Type B pancreatic cell (in vitro differentiated cells): ENCODE measurements around the gene EEF2KMT. TPM values are rescaled to one million over a fixed set of nuclear protein-coding genes. Genes with fewer than 3 reads are reported as not detected.
"Not testable (repeated sequence)": the region's sequence is repeated elsewhere in the genome, so short reads cannot be mapped to it uniquely, and the experiment has no call there.

Experiments
- DNase-seq: peaks from one replicate; pipeline ENCODE4 v3.0.0; 2021; ENCODE audit warnings: mixed read lengths; ENCODE audit not compliant: unreplicated experiment; ENCODE audit errors: extremely low spot score
- H3K27ac Mint-ChIP-seq: 2 replicates; pipeline ENCODE4 v1.8.0; 2021; ENCODE audit warnings: mild to moderate bottlenecking, mixed read lengths
- H3K27me3 Mint-ChIP-seq: 2 replicates; pipeline ENCODE4 v1.8.0; 2021; ENCODE audit warnings: mixed read lengths
- H3K36me3 Mint-ChIP-seq: 2 replicates; pipeline ENCODE4 v1.8.0; 2021; ENCODE audit warnings: mixed read lengths
- H3K4me1 Mint-ChIP-seq: one replicate; pipeline ENCODE4 v1.8.0; 2021; ENCODE audit warnings: mixed read lengths; ENCODE audit not compliant: unreplicated experiment
- H3K4me3 Mint-ChIP-seq: 2 replicates; pipeline ENCODE4 v1.8.0; 2021; ENCODE audit warnings: mild to moderate bottlenecking, mixed read lengths
- H3K9me3 Mint-ChIP-seq: 2 replicates; pipeline ENCODE4 v1.8.0; 2021; ENCODE audit warnings: mixed read lengths
- total RNA-seq: library from RNA; stranded (reverse); gene quantifications from 2 replicates; pipeline ENCODE4 v1.2.1, GENCODE V29; 2021; ENCODE audit warnings: low replicate concordance
- TF ChIP-seq, protein P1 (sequence below): fragments of 200-600 bp; sonication (generic); conservative IDR thresholded peaks from 2 replicates; pipeline ENCODE4 v1.5.0; 2021; ENCODE audit warnings: antibody characterized with exemption, mild to moderate bottlenecking

Gene EEF2KMT
- total RNA-seq, 1 donor from 2014 or later: 16.5 TPM

DNA sequence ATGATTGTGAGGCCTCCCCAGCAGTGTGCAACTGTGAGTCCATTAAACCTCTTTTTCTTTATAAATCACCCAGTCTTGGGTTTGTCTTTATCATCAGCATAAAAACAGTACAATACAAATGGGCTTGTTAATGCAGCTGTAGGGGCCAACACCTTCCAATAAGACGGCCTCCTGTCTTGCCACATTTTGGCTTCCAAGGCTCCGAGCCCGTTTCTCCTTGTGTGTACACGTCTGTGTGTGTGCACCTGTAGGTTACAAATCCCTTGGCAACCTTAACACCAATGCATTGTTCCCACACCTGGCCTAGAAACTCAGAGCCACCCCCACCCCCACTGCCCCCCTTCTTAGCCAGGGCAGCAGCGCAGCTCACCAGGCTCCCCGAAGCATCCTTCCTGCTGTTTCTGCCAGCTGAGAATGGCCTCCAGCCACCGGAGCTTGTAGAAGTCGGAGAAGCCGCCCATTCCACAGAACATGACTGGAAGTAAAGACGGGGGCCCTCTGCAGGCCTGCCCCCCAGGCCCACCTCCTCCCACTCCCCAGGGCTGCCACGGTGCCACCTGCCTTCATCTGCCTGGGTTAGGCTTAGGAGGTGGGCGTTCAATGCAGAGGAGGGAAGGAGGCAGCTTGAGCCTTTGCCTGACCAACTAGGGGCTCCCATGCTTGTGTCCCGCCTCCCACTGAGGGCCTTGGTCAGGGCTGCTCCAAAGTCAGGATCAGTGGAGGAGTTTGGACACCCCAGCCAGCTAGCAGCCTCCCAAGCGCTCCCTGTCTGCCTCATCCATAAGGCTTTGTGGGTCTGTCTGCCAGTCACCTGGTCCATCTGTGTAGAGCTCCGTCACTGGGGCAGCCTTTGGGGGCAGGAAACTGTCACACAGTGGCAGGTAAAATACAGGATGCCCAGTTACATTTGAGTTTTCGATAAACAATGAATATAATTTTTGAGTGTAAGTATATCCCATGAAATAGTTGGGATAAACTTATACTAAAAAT lies 42.4 kb downstream of the EEF2KMT start:
- Mint-ChIP-seq H3K36me3 (no peaks in the 10 kb centered on the region), H3K4me1 (no peaks in the 10 kb centered on the region), H3K27me3 (peaks cover 34% of the 10 kb centered on the region), H3K4me3 (no peak overlapping the region), H3K27ac (no peak overlapping the region), H3K9me3 (no peaks in the 10 kb centered on the region)
- DNase-seq: no peak
- TF ChIP-seq, protein P1, sequence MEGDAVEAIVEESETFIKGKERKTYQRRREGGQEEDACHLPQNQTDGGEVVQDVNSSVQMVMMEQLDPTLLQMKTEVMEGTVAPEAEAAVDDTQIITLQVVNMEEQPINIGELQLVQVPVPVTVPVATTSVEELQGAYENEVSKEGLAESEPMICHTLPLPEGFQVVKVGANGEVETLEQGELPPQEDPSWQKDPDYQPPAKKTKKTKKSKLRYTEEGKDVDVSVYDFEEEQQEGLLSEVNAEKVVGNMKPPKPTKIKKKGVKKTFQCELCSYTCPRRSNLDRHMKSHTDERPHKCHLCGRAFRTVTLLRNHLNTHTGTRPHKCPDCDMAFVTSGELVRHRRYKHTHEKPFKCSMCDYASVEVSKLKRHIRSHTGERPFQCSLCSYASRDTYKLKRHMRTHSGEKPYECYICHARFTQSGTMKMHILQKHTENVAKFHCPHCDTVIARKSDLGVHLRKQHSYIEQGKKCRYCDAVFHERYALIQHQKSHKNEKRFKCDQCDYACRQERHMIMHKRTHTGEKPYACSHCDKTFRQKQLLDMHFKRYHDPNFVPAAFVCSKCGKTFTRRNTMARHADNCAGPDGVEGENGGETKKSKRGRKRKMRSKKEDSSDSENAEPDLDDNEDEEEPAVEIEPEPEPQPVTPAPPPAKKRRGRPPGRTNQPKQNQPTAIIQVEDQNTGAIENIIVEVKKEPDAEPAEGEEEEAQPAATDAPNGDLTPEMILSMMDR: no peak

DNA sequence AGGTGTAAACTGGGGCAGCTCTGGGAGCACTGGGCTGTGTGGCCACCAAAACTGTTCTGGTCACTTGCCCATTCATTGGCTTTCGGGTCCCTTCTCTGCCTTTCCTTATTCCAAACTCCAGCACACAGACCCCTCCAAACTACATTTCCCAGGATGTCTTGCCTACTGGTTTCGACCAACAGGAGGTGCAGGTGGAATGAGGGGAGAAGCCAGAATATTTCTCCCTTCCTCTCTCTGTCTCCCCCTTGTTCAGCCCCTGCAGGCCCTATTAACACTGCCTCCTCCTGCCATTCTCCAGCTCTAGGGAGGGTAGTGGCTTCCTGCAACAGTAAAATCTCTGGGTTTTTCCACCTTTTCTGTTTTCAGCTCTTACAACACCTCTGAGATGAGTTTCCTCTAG lies 50.7 kb downstream of the EEF2KMT start:
- DNase-seq: no peak
- Mint-ChIP-seq H3K4me1 (no peaks in the 10 kb centered on the region), H3K4me3 (no peak overlapping the region), H3K36me3 (no peaks in the 10 kb centered on the region), H3K27ac (no peak overlapping the region), H3K9me3 (no peaks in the 10 kb centered on the region), H3K27me3 (peaks cover 41% of the 10 kb centered on the region)
- TF ChIP-seq, protein P1: no peak

DNA sequence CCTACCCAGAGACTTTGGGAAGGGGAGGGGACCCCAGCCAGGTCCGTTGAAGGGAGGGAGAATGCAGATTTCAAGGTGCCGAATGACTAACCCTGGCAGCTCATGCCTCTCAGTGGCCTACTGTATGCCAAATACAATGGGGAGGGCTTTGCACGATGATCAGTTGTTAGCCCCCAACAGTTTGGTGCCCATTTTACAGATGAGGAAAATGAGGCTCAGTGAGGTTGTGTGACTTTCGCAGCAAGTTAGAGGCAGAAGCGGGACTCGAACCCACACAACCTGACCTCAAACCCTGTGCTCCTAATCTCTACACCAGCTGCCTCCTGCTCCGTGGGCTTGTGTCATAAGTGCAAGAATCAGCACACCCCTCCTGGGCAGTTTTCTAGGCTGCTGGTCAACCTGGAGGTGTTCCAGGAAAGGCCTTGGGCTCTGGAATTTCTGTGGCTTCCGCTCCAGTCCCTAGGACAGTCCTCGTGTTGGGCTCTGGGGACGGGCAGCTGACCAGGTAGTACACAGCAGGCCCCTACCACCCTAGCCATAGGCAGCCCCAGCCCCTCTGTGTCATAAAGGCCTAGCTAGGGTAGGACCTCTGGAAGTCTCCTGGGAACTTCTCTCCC lies 52.0 kb downstream of the EEF2KMT start:
- DNase-seq: no peak
- Mint-ChIP-seq H3K27me3 (peaks cover 40% of the 10 kb centered on the region), H3K27ac (no peak overlapping the region), H3K9me3 (no peaks in the 10 kb centered on the region), H3K4me1 (no peaks in the 10 kb centered on the region), H3K4me3 (no peak overlapping the region), H3K36me3 (no peaks in the 10 kb centered on the region)
- TF ChIP-seq, protein P1: no peak

DNA sequence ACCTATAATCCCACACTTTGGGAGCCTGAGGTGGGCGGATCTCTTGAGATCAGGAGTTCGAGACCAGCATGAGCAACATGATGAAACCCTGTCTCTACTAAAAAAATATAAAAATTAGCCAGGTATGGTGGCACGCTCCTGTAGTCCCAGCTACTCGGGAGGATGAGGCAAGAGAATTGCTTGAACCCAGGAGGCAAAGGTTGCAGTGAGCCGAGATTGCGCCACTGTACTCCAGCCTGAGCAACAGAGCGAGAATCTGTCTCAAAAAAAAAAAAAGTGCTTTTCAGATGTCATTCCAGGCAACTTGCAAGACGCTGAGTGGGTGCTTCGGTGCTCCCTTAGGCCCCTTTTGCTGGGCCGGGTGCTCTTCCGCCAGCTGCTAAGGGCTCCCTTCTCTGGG lies 53.0 kb downstream of the EEF2KMT start:
- H3K27ac Mint-ChIP-seq, H3K4me1 Mint-ChIP-seq, DNase-seq, H3K4me3 Mint-ChIP-seq, H3K9me3 Mint-ChIP-seq, H3K36me3 Mint-ChIP-seq: not testable (repeated sequence)
- H3K27me3 Mint-ChIP-seq: peaks cover 34% of the 10 kb centered on the region

DNA sequence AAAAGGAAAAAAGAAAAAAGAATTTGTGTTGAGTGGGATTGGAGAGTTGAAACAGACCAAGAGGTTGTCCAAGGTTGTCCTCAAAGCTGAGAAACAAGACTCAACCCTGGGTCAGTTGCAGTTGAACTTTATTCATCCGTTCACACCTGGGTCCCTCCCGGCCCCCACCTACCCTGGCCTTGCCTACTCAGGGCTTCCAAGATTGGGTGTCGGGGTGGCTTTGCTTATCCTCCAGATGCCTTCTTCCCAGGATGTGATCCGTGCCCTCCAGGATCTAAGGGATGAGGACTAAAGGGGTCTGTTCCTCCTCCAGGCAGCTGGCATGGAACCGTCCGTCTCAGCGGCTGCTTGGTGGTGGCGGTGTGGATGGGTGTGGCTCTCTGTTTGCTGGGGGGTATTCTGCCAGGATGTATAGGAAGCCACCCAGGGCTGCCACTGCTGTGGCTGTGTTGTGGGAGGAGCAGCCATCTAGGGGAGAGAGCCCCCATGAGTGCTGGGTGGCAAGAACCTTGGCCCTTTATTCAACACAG lies 53.5 kb downstream of the EEF2KMT start:
- Mint-ChIP-seq H3K36me3 (no peaks in the 10 kb centered on the region), H3K4me3 (no peak overlapping the region), H3K4me1 (no peaks in the 10 kb centered on the region), H3K27me3 (peaks cover 31% of the 10 kb centered on the region), H3K9me3 (no peaks in the 10 kb centered on the region), H3K27ac (no peak overlapping the region)
- TF ChIP-seq, protein P1: no peak
- no peak for DNase-seq
